Measurements from ENCODE around the gene MRM2. TPM values are rescaled to one million over a fixed set of nuclear protein-coding genes. Genes with fewer than 3 reads are reported as not detected.
A peak's percentile ranks its signal among the peaks of the same experiment; 100 is the strongest.

The MRM2 gene
- total and polyA plus RNA-seq, 2 donors = 10.3 to 22.6 TPM

- WGBS = 91% methylated on average over 16 of the region's 16 CpGs
- Histone ChIP-seq H3K27ac (ENCODE audit: low read depth) (no peak overlapping the region), H3K4me1 (ENCODE audit: insufficient read depth) (no peaks in the 10 kb centered on the region), H3K4me3 (ENCODE audit: low read depth, low read length) (no peak overlapping the region), H3K36me3 (ENCODE audit: insufficient read depth) (no peaks in the 10 kb centered on the region)
- DNase-seq (ENCODE audit: extremely low spot score) = no peak
These were observed 33.3 kb downstream of the MRM2 start for GRCh38 chr7:2208712-2209111.

- no peak overlapping the region for H3K4me3 ChIP-seq (ENCODE audit: low read depth, low read length)
- H3K36me3 ChIP-seq (ENCODE audit: insufficient read depth) = peaks cover 2% of the 10 kb centered on the region
- WGBS = 84% methylated on average over 16 of the region's 16 CpGs
- no peaks in the 10 kb centered on the region for H3K4me1 ChIP-seq (ENCODE audit: insufficient read depth)
- DNase-seq (ENCODE audit: extremely low spot score) = no peak
- H3K27ac ChIP-seq (ENCODE audit: low read depth) = no peak overlapping the region
These were observed 36.8 kb downstream of the MRM2 start for GRCh38 chr7:2205036-2205780.

- no peak overlapping the region for H3K4me3 ChIP-seq (ENCODE audit: low read depth, low read length)
- H3K27ac ChIP-seq (ENCODE audit: low read depth) = no peak overlapping the region
- DNase-seq (ENCODE audit: extremely low spot score) = no peak
- H3K4me1 ChIP-seq (ENCODE audit: insufficient read depth) = no peaks in the 10 kb centered on the region
- WGBS = 92% methylated on average over 11 of the region's 11 CpGs
- H3K36me3 ChIP-seq (ENCODE audit: insufficient read depth) = peaks cover 3% of the 10 kb centered on the region
These were observed 37.6 kb downstream of the MRM2 start for GRCh38 chr7:2204446-2204845.

- WGBS = 59% methylated on average over 13 of the region's 13 CpGs
- no peak overlapping the region for H3K27ac ChIP-seq (ENCODE audit: low read depth)
These were observed 38.2 kb downstream of the MRM2 start for GRCh38 chr7:2203766-2204300.

GRCh38 chr7:2202901-2203765 lies 38.9 kb downstream of the MRM2 start:
- Histone ChIP-seq H3K4me3 (ENCODE audit: low read depth, low read length) (no peak overlapping the region), H3K27ac (ENCODE audit: low read depth) (no peak overlapping the region), H3K4me1 (ENCODE audit: insufficient read depth) (no peaks in the 10 kb centered on the region), H3K36me3 (ENCODE audit: insufficient read depth) (peaks cover 3% of the 10 kb centered on the region)
- peak; percentile 48 for DNase-seq (ENCODE audit: extremely low spot score)
- 81% methylated on average over 20 of the region's 20 CpGs for WGBS

More at GRCh38 chr7:2203766-2204300, 38.2 kb downstream of the MRM2 start:
- H3K4me1 ChIP-seq (ENCODE audit: insufficient read depth) = no peaks in the 10 kb centered on the region
- DNase-seq (ENCODE audit: extremely low spot score) = no peak
- peaks cover 3% of the 10 kb centered on the region for H3K36me3 ChIP-seq (ENCODE audit: insufficient read depth)
- H3K4me3 ChIP-seq (ENCODE audit: low read depth, low read length) = no peak overlapping the region

GRCh38 chr7:2202361-2202761 lies 39.6 kb downstream of the MRM2 start:
- 90% methylated on average over 14 of the region's 14 CpGs for WGBS
- H3K36me3 ChIP-seq (ENCODE audit: insufficient read depth) = peaks cover 3% of the 10 kb centered on the region
- DNase-seq (ENCODE audit: extremely low spot score) = no peak
- H3K4me1 ChIP-seq (ENCODE audit: insufficient read depth) = no peaks in the 10 kb centered on the region
- no peak overlapping the region for H3K27ac ChIP-seq (ENCODE audit: low read depth)
- H3K4me3 ChIP-seq (ENCODE audit: low read depth, low read length) = no peak overlapping the region

- Histone ChIP-seq H3K4me3 (ENCODE audit: low read depth, low read length) (no peak overlapping the region), H3K27ac (ENCODE audit: low read depth) (no peak overlapping the region), H3K36me3 (ENCODE audit: insufficient read depth) (peaks cover 3% of the 10 kb centered on the region), H3K4me1 (ENCODE audit: insufficient read depth) (no peaks in the 10 kb centered on the region)
- DNase-seq (ENCODE audit: extremely low spot score) = no peak
- WGBS = 62% methylated on average over 31 of the region's 31 CpGs
These were observed 40.2 kb downstream of the MRM2 start for GRCh38 chr7:2201686-2202360.

GRCh38 chr7:2201128-2201527 lies 40.9 kb downstream of the MRM2 start:
- no peak for DNase-seq (ENCODE audit: extremely low spot score)
- no peak overlapping the region for H3K27ac ChIP-seq (ENCODE audit: low read depth)
- H3K4me1 ChIP-seq (ENCODE audit: insufficient read depth) = no peaks in the 10 kb centered on the region
- H3K4me3 ChIP-seq (ENCODE audit: low read depth, low read length) = no peak overlapping the region
- peaks cover 3% of the 10 kb centered on the region for H3K36me3 ChIP-seq (ENCODE audit: insufficient read depth)
- 97% methylated on average over 10 of the region's 10 CpGs for WGBS

GRCh38 chr7:2200584-2200980 lies 41.4 kb downstream of the MRM2 start:
- DNase-seq (ENCODE audit: extremely low spot score) = no peak
- Histone ChIP-seq H3K36me3 (ENCODE audit: insufficient read depth) (peaks cover 3% of the 10 kb centered on the region), H3K4me3 (ENCODE audit: low read depth, low read length) (no peak overlapping the region), H3K4me1 (ENCODE audit: insufficient read depth) (no peaks in the 10 kb centered on the region), H3K27ac (ENCODE audit: low read depth) (no peak overlapping the region)
- 95% methylated on average over 18 of the region's 18 CpGs for WGBS

GRCh38 chr7:2199956-2200583 lies 41.9 kb downstream of the MRM2 start:
- H3K4me3 ChIP-seq (ENCODE audit: low read depth, low read length) = no peak overlapping the region
- WGBS = 92% methylated on average over 25 of the region's 25 CpGs
- no peak overlapping the region for H3K27ac ChIP-seq (ENCODE audit: low read depth)
- no peaks in the 10 kb centered on the region for H3K4me1 ChIP-seq (ENCODE audit: insufficient read depth)
- no peak for DNase-seq (ENCODE audit: extremely low spot score)
- H3K36me3 ChIP-seq (ENCODE audit: insufficient read depth) = peaks cover 3% of the 10 kb centered on the region

- Histone ChIP-seq H3K4me3 (ENCODE audit: low read depth, low read length) (no peak overlapping the region), H3K36me3 (ENCODE audit: insufficient read depth) (peaks cover 3% of the 10 kb centered on the region), H3K4me1 (ENCODE audit: insufficient read depth) (no peaks in the 10 kb centered on the region), H3K27ac (ENCODE audit: low read depth) (no peak overlapping the region)
- DNase-seq (ENCODE audit: extremely low spot score) = no peak
- 96% methylated on average over 16 of the region's 16 CpGs for WGBS
These were observed 42.5 kb downstream of the MRM2 start for GRCh38 chr7:2199528-2199927.

- H3K27ac ChIP-seq (ENCODE audit: low read depth) = no peak overlapping the region
- no peaks in the 10 kb centered on the region for H3K4me1 ChIP-seq (ENCODE audit: insufficient read depth)
- no peak for DNase-seq (ENCODE audit: extremely low spot score)
- WGBS = 92% methylated on average over 10 of the region's 10 CpGs
- H3K36me3 ChIP-seq (ENCODE audit: insufficient read depth) = peaks cover 3% of the 10 kb centered on the region
- no peak overlapping the region for H3K4me3 ChIP-seq (ENCODE audit: low read depth, low read length)
These were observed 43.2 kb downstream of the MRM2 start for GRCh38 chr7:2198760-2199159.

- 95% methylated on average over 15 of the region's 15 CpGs for WGBS
- H3K4me3 ChIP-seq (ENCODE audit: low read depth, low read length) = no peak overlapping the region
- no peak for DNase-seq (ENCODE audit: extremely low spot score)
- no peaks in the 10 kb centered on the region for H3K4me1 ChIP-seq (ENCODE audit: insufficient read depth)
- peaks cover 3% of the 10 kb centered on the region for H3K36me3 ChIP-seq (ENCODE audit: insufficient read depth)
- no peak overlapping the region for H3K27ac ChIP-seq (ENCODE audit: low read depth)
These were observed 43.8 kb downstream of the MRM2 start for GRCh38 chr7:2198206-2198605.

Measured in urinary bladder (tissue), 4 donors.